B cell (primary cell): ENCODE results near the gene ZMIZ1. TPM values are rescaled to one million over a fixed set of nuclear protein-coding genes. Genes with fewer than 3 reads are reported as not detected.

Experiments
- ATAC-seq: fragments of 200-7000 bp; cut with Tn5 transposase; one replicate; pipeline ENCODE4 v1.10.0; 2021; ENCODE audit warnings: low read depth, mild to moderate bottlenecking, moderate number of reproducible peaks, moderate library complexity
- CTCF ChIA-PET: fragments of 350-600 bp; sonication (Branson Sonifier 250); formaldehyde crosslinking; loops from one replicate; lab custom pipeline; 2021; ENCODE audit warnings: antibody characterized with exemption, inconsistent platforms; lab: Charles Lee
- POLR2A ChIA-PET: fragments of 350-600 bp; sonication (Branson Sonifier 250); formaldehyde crosslinking; loops from one replicate; lab custom pipeline; 2021; ENCODE audit warnings: antibody characterized with exemption; lab: Charles Lee
- DNase-seq: peaks from one replicate; pipeline ENCODE4 v3.0.0; 2013
- H2AFZ ChIP-seq: 2 replicates; pipeline ENCODE4 v1.6.1; 2012; ENCODE audit warnings: mild to moderate bottlenecking, low read depth, low read length; ENCODE audit not compliant: insufficient read depth, poor library complexity, severe bottlenecking
- H3K27ac ChIP-seq, 2 donors: 1 replicate in 1 of 2; 2 replicates in 1 of 2; pipeline ENCODE4 v1.5.1; 2012 to 2013; ENCODE audit warnings: low read length in 2 of 2, mild to moderate bottlenecking in 2 of 2, moderate library complexity in 1 of 2
- H3K27me3 ChIP-seq, 4 experiments: fragments of 200-600 bp in 1 of 4; sonication (generic) in 1 of 4; replicated peaks in 1 of 4; 1 replicate in 2 of 4; 2 replicates in 2 of 4; pipeline versions ENCODE4 v1.6.1 to v1.7.0; 2013 to 2016; ENCODE audit warnings: low read length in 3 of 4, mild to moderate bottlenecking in 2 of 4, mixed read lengths in 1 of 4, moderate library complexity in 1 of 4; ENCODE audit not compliant: insufficient read depth in 4 of 4, control insufficient read depth in 3 of 4; ENCODE audit errors: control extremely low read depth in 1 of 4
- H3K36me3 ChIP-seq, 2 experiments: replicated peaks in 1 of 2; 1 replicate in 1 of 2; 2 replicates in 1 of 2; pipeline versions ENCODE4 v1.6.1 to v1.7.1; 2013; ENCODE audit warnings: low read length in 1 of 2; ENCODE audit not compliant: insufficient read depth in 2 of 2, control insufficient read depth in 1 of 2; ENCODE audit errors: control extremely low read depth in 1 of 2, extremely low read depth in 1 of 2
- H3K4me1 ChIP-seq, 2 donors: fragments of 200-600 bp in 1 of 2; sonication (generic) in 1 of 2; 1 replicate in 1 of 2; 2 replicates in 1 of 2; pipeline versions ENCODE4 v1.5.1 to v1.6.1; 2013 to 2017; ENCODE audit warnings: low read length in 2 of 2; ENCODE audit not compliant: control insufficient read depth in 2 of 2, insufficient read depth in 2 of 2
- H3K4me2 ChIP-seq: replicated peaks from 2 replicates; pipeline ENCODE3; 2012; ENCODE audit warnings: mild to moderate bottlenecking, low read depth, low read length; ENCODE audit not compliant: poor library complexity, severe bottlenecking
- H3K4me3 ChIP-seq, 5 experiments: fragments of 200-600 bp in 1 of 5; sonication (generic) in 1 of 5; 1 replicate in 3 of 5; 2 replicates in 2 of 5; pipeline versions ENCODE4 v1.5.1 to v1.7.0; 2011 to 2016; ENCODE audit warnings: low read length in 4 of 5, mild to moderate bottlenecking in 4 of 5, low read depth in 2 of 5, control low read depth in 1 of 5, moderate library complexity in 1 of 5; ENCODE audit not compliant: insufficient read depth in 1 of 5; ENCODE audit errors: control extremely low read depth in 1 of 5, extremely low read depth in 1 of 5
- H3K79me2 ChIP-seq: fragments of 200-600 bp; sonication (generic); one replicate; pipeline ENCODE4 v1.6.0; 2016; ENCODE audit warnings: low read length; ENCODE audit not compliant: control insufficient read depth, insufficient read depth
- H3K9ac ChIP-seq: fragments of 200-600 bp; sonication (generic); 2 replicates; pipeline ENCODE4 v1.6.1; 2017; ENCODE audit warnings: mild to moderate bottlenecking, low read length, moderate library complexity
- H3K9me3 ChIP-seq, 3 donors: one replicate each; pipeline versions ENCODE4 v1.6.1 to v1.7.1; 2013; ENCODE audit warnings: low read length in 2 of 3; ENCODE audit not compliant: control insufficient read depth in 2 of 3, insufficient read depth in 1 of 3; ENCODE audit errors: control extremely low read depth in 1 of 3
- H4K20me1 ChIP-seq: 2 replicates; pipeline ENCODE4 v1.6.0; 2012; ENCODE audit warnings: mild to moderate bottlenecking, low read length; ENCODE audit not compliant: insufficient read depth, control insufficient read depth, poor library complexity, severe bottlenecking
- H3K27ac Mint-ChIP-seq: one replicate; pipeline ENCODE4 v1.8.0; 2021; ENCODE audit warnings: mixed read lengths
- H3K27me3 Mint-ChIP-seq: one replicate; pipeline ENCODE4 v1.8.0; 2021; ENCODE audit warnings: mixed read lengths
- H3K4me1 Mint-ChIP-seq: one replicate; pipeline ENCODE4 v1.8.0; 2021; ENCODE audit warnings: mixed read lengths
- H3K4me3 Mint-ChIP-seq: one replicate; pipeline ENCODE4 v1.8.0; 2021; ENCODE audit warnings: mixed read lengths
- H3K9me3 Mint-ChIP-seq: one replicate; pipeline ENCODE4 v1.8.0; 2022; ENCODE audit warnings: mixed read lengths; ENCODE audit not compliant: insufficient read depth
- CTCF ChIP-seq: fragments of 200-600 bp; IDR thresholded peaks from one replicate; pipeline ENCODE4 v1.8.0; 2022; ENCODE audit warnings: antibody characterized with exemption, mild to moderate bottlenecking
- EZH2 ChIP-seq: IDR thresholded peaks from 2 replicates; pipeline ENCODE4 v1.6.1; 2012; ENCODE audit warnings: borderline replicate concordance, low read depth, mild to moderate bottlenecking, moderate library complexity, low read length; ENCODE audit not compliant: insufficient read depth, poor library complexity, severe bottlenecking
- WGBS: methylation state at CpG from one replicate; pipeline ENCODE4 v1.1.5; 2013; ENCODE audit warnings: missing lambda C conversion rate; ENCODE audit not compliant: insufficient coverage; 5-methylcytosine and 5-hydroxymethylcytosine counted together
- intact Hi-C: fragments of 100-400 bp; cut with micrococcal nuclease; formaldehyde crosslinking; loops from one replicate; pipeline ENCODE4 v1.10.0; 2022
- polyA plus RNA-seq: library from polyadenylated mRNA; depleted of rRNA; stranded (reverse); fragments of >200 nt; gene quantifications from 2 replicates; pipeline ENCODE4 v1.2.3, GENCODE V29; 2012
- total RNA-seq, 2 donors: library from RNA; stranded (reverse); fragments of 120-200 nt in 1 of 2; gene quantifications; 1 replicate in 1 of 2; 2 replicates in 1 of 2; pipeline versions ENCODE4 v1.2.3 to v1.2.4, GENCODE V29; 2013 to 2022

The ZMIZ1 gene
- total and polyA plus RNA-seq, 2 donors (not counting 1 experiment from before 2014, with no cell fraction given), result 14.3 to 64.9 TPM

DNA sequence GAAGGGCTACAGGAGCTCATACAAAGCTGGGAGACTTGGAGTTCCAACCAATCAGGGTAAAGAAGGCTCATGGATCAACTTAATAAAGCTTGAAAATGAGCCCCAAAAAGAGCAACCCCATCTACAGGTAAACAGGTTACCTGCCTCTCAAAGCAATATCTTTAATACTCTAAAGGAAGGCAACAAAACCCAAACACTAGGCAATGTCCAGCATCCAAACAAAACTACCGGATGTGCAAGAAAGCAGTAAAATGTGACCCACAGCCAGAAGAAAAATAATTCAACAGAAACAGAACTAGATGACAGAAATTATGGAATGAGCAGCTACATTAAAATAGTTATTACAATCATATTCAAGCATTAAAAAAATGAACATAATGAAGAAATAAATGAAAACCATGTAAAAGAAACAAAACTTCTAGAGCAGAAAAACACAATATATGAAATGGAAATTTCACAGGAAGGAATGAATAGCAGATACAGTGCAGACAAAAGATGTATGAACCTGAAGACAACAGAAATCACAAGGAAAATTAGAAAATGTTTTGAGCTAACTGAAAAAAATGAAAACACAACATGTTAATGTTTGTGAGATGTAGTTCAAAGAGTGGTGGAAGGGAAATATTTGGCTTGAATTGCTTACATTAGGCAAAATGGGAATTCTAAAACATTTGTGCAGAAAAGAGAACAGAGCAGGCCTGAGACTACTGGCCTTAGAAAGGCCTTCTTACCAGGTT lies 30.5 kb upstream of the ZMIZ1 start:
- Histone ChIP-seq H3K4me3 (no peak overlapping the region), H4K20me1 (no peaks in the 10 kb centered on the region), H3K27ac (no peak overlapping the region), H3K4me2 (no peak overlapping the region), H3K79me2 (no peaks in the 10 kb centered on the region), H3K27me3 (peaks cover 0 to 4% (median 0%) of the 10 kb centered on the region in 4 experiments), H3K9ac (no peak overlapping the region), H2AFZ (no peak overlapping the region), H3K9me3 (no peaks in the 10 kb centered on the region), H3K4me1 (no peaks in the 10 kb centered on the region), H3K36me3 (no peaks in the 10 kb centered on the region)
- Mint-ChIP-seq H3K27me3 (peaks cover 30% of the 10 kb centered on the region), H3K4me3 (no peak overlapping the region), H3K27ac (no peak overlapping the region), H3K9me3 (no peaks in the 10 kb centered on the region), H3K4me1 (no peaks in the 10 kb centered on the region)
- ChIA-PET CTCF (interaction anchor here (1.7 kb wide), 1 partner anchor 157 kb away, joined by 3 read pairs; no protein-coding TSS in a partner anchor), POLR2A (no interaction called here)
- TF ChIP-seq EZH2, result no peak
- no peak for TF ChIP-seq CTCF
- intact Hi-C loops, result no loop called here
- ATAC-seq, result no peak
- no peak for DNase-seq
- no CpG with 5 or more reads among the region's 1 CpG for WGBS

- no peak overlapping the region for H2AFZ ChIP-seq
- no peaks in the 10 kb centered on the region for H3K9me3 ChIP-seq
- Mint-ChIP-seq H3K4me1 (no peaks in the 10 kb centered on the region), H3K4me3 (no peak overlapping the region), H3K27ac (no peak overlapping the region), H3K27me3 (peaks cover 31% of the 10 kb centered on the region), H3K9me3 (no peaks in the 10 kb centered on the region)
- TF ChIP-seq CTCF, result no peak
- TF ChIP-seq EZH2, result no peak
- peaks cover 0 to 4% (median 0%) of the 10 kb centered on the region in 4 experiments for H3K27me3 ChIP-seq
- CTCF ChIA-PET, result interaction anchor here (1.7 kb wide), 1 partner anchor 156 kb away, joined by 3 read pairs; no protein-coding TSS in a partner anchor
- H3K27ac ChIP-seq, result no peak overlapping the region
- 86% methylated on average over 2 of the region's 5 CpGs for WGBS
- no peaks in the 10 kb centered on the region for H3K4me1 ChIP-seq
- no peak overlapping the region for H3K4me3 ChIP-seq
- intact Hi-C loops, result no loop called here
- POLR2A ChIA-PET, result no interaction called here
- H3K4me2 ChIP-seq, result no peak overlapping the region
- ATAC-seq (no peak), DNase-seq (no peak)
- H3K9ac ChIP-seq, result no peak overlapping the region
- no peaks in the 10 kb centered on the region for H3K79me2 ChIP-seq
- no peaks in the 10 kb centered on the region for H4K20me1 ChIP-seq
- H3K36me3 ChIP-seq, result no peaks in the 10 kb centered on the region
These were observed 29.9 kb upstream of the ZMIZ1 start for GRCh38 chr10:79038841-79039201.
